Astrocyte (in vitro differentiated cells and primary cell): ENCODE results near the gene ITGB3. TPM values are rescaled to one million over a fixed set of nuclear protein-coding genes. Genes with fewer than 3 reads are reported as not detected.

Experiments used
- DNase-seq: peaks from one replicate; pipeline ENCODE4 v3.0.0-alpha.2; 2010; ENCODE audit warnings: low read depth
- FAIRE-seq: peaks from 2 replicates; lab custom pipeline; 2011; peaks lifted over from hg19 to GRCh38; lab: Jason Lieb, UNC
- H2AFZ ChIP-seq: 2 replicates; pipeline ENCODE4 v1.6.0; 2012; ENCODE audit warnings: low read depth, low read length, inconsistent platforms
- H3K27ac ChIP-seq: 2 replicates; pipeline ENCODE4 v1.5.1; 2011; ENCODE audit warnings: low read depth, low read length, inconsistent platforms
- H3K27me3 ChIP-seq: 2 replicates; pipeline ENCODE4 v1.6.0; 2011; ENCODE audit warnings: low read length, inconsistent platforms; ENCODE audit not compliant: insufficient read depth
- H3K36me3 ChIP-seq: 2 replicates; pipeline ENCODE4 v1.5.1; 2011; ENCODE audit warnings: low read length, inconsistent platforms; ENCODE audit not compliant: insufficient read depth
- H3K4me1 ChIP-seq: 2 replicates; pipeline ENCODE4 v1.5.1; 2011; ENCODE audit warnings: low read length, inconsistent platforms; ENCODE audit not compliant: insufficient read depth
- H3K4me2 ChIP-seq: 2 replicates; pipeline ENCODE4 v1.6.0; 2012; ENCODE audit warnings: low read length, inconsistent platforms
- H3K4me3 ChIP-seq: 2 replicates; pipeline ENCODE4 v1.5.1; 2011; ENCODE audit warnings: low read depth, mild to moderate bottlenecking, low read length, inconsistent platforms; ENCODE audit not compliant: insufficient read depth
- H3K79me2 ChIP-seq: 2 replicates; pipeline ENCODE4 v1.6.0; 2012; ENCODE audit warnings: mild to moderate bottlenecking, low read length, inconsistent platforms; ENCODE audit not compliant: insufficient read depth
- H3K9ac ChIP-seq: 2 replicates; pipeline ENCODE4 v1.6.0; 2012; ENCODE audit warnings: mild to moderate bottlenecking, low read length, inconsistent platforms
- H3K9me3 ChIP-seq: 2 replicates; pipeline ENCODE4 v1.5.1; 2012; ENCODE audit warnings: low read depth, mild to moderate bottlenecking, low read length, inconsistent platforms; ENCODE audit not compliant: insufficient read depth
- H4K20me1 ChIP-seq: 2 replicates; pipeline ENCODE4 v1.6.0; 2012; ENCODE audit warnings: low read length, inconsistent platforms; ENCODE audit not compliant: insufficient read depth
- H3K27ac Mint-ChIP-seq: one replicate; pipeline ENCODE4 v1.8.0; 2021; ENCODE audit warnings: mild to moderate bottlenecking, mixed read lengths; ENCODE audit not compliant: unreplicated experiment
- H3K27me3 Mint-ChIP-seq: one replicate; pipeline ENCODE4 v1.8.0; 2021; ENCODE audit warnings: low read depth, mixed read lengths; ENCODE audit not compliant: unreplicated experiment
- H3K36me3 Mint-ChIP-seq: one replicate; pipeline ENCODE4 v1.8.0; 2021; ENCODE audit warnings: low read depth, mixed read lengths; ENCODE audit not compliant: unreplicated experiment
- H3K4me1 Mint-ChIP-seq: one replicate; pipeline ENCODE4 v1.8.0; 2021; ENCODE audit warnings: low read depth, mixed read lengths; ENCODE audit not compliant: unreplicated experiment
- H3K4me3 Mint-ChIP-seq: one replicate; pipeline ENCODE4 v1.8.0; 2021; ENCODE audit warnings: mild to moderate bottlenecking, moderate library complexity, mixed read lengths; ENCODE audit not compliant: unreplicated experiment
- H3K9me3 Mint-ChIP-seq: one replicate; pipeline ENCODE4 v1.8.0; 2021; ENCODE audit warnings: mild to moderate bottlenecking, mixed read lengths; ENCODE audit not compliant: unreplicated experiment
- CTCF ChIP-seq: IDR thresholded peaks from 2 replicates; pipeline ENCODE4 v1.5.1; 2011; ENCODE audit warnings: low read depth, mild to moderate bottlenecking, inconsistent platforms, low read length, moderate library complexity; ENCODE audit not compliant: insufficient read depth
- EZH2 ChIP-seq: IDR thresholded peaks from 2 replicates; pipeline ENCODE4 v1.6.1; 2012; ENCODE audit warnings: mild to moderate bottlenecking, low read length, inconsistent platforms; ENCODE audit not compliant: insufficient read depth
- total RNA-seq: library from RNA; stranded (reverse); gene quantifications from 2 replicates; pipeline ENCODE4 v1.2.1, GENCODE V29; 2021

The ITGB3 gene
- total RNA-seq, 1 donor from 2014 or later: 44.0 TPM

DNA sequence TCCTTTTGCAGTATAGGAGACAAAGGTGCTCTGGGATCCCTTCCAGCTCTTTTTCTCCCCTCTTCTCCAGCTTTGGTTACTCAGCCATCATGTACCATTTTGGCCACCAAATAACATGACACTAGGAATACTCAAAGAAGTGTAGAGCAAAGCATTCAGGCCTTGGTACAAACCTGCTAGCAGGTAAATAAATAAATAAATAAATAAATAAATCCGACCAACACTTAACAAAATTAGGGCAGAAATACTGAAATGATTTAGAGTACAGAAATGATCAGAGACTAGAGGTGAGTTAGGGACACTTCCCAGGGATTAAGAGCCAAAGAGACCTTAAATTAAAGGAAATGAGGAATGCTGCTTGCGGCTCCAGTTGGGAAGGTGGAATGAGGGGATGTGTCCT is 17.7 kb upstream of the ITGB3 start:
- Histone ChIP-seq H3K4me3 (no peak overlapping the region), H3K27ac (no peak overlapping the region), H3K79me2 (no peaks in the 10 kb centered on the region), H4K20me1 (no peaks in the 10 kb centered on the region), H3K4me1 (peaks cover 19% of the 10 kb centered on the region), H3K9me3 (peaks cover 5% of the 10 kb centered on the region), H3K9ac (no peak overlapping the region), H3K4me2 (no peak overlapping the region), H3K36me3 (no peaks in the 10 kb centered on the region), H2AFZ (no peak overlapping the region), H3K27me3 (no peaks in the 10 kb centered on the region)
- no peak for DNase-seq
- TF ChIP-seq CTCF (no peak), EZH2 (no peak)
- Mint-ChIP-seq H3K27me3 (peaks cover 2% of the 10 kb centered on the region), H3K9me3 (no peaks in the 10 kb centered on the region), H3K36me3 (no peaks in the 10 kb centered on the region), H3K4me3 (no peak overlapping the region), H3K4me1 (peaks cover 15% of the 10 kb centered on the region), H3K27ac (no peak overlapping the region)
- FAIRE-seq: no peak

DNA sequence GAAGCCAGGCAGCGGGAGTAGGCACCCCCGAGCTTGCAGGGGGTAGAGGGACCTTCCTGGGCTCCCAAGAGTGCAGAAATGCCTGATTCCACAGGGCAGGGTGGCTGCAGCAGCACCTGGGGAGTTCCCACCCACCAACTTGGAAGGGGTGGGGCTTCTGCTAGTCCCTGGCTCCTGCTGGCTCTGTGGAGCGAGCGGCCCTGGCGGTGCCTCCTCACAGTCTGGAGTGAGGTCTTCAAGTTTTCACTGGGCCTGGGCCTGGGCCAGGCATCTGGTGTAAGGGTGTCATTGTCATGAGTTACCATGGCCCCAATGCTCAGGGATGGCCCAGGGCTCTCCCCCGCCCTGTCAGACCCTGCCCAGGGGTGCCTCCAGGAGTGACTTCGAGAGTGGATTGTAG is 15.8 kb upstream of the ITGB3 start:
- no peak overlapping the region for H3K27ac Mint-ChIP-seq
- Histone ChIP-seq H3K27me3 (no peaks in the 10 kb centered on the region), H2AFZ (no peak overlapping the region), H3K4me2 (no peak overlapping the region), H4K20me1 (no peaks in the 10 kb centered on the region), H3K4me3 (no peak overlapping the region), H3K79me2 (no peaks in the 10 kb centered on the region), H3K9me3 (peaks cover 5% of the 10 kb centered on the region), H3K27ac (no peak overlapping the region), H3K36me3 (no peaks in the 10 kb centered on the region), H3K4me1 (peaks cover 21% of the 10 kb centered on the region), H3K9ac (no peak overlapping the region)
- DNase-seq: no peak
- TF ChIP-seq CTCF (no peak), EZH2 (no peak)
- peaks cover 17% of the 10 kb centered on the region for H3K4me1 Mint-ChIP-seq
- no peaks in the 10 kb centered on the region for H3K27me3 Mint-ChIP-seq
- no peaks in the 10 kb centered on the region for H3K36me3 Mint-ChIP-seq
- no peak for FAIRE-seq
- H3K9me3 Mint-ChIP-seq: peaks cover 2% of the 10 kb centered on the region
- no peak overlapping the region for H3K4me3 Mint-ChIP-seq

DNA sequence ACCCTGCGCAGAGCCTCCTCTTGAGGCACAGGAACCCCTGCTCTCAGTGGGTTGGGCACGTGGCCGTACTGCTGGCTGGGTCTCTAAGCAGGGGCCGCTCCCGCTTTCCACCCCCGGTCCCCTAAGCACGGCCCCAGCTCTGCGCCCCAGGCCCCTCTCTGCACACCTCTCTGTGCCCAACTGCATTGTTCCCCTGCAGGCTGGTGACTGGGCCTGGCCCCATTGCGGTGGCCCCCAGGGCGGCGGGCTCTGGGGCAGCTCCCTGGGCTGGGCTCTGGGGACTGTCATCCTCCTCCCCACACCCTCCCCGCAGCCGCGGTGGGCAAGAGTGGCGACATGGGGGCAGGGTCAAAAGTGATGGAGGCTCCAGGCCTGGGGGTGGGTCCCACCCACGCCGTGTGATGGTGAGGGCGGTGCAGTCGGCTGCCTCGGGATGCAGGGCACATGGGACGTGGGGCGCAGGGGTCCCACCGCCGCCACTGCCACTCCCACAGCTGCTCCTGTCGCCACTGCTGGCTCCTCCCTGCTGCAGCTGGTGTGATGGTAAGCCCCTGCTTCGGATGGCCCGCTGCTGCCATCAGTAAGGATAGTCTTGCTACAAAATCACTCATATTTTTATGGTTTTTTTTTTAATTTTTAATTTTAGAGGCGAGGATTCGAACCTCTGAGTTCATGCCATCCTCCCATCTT is 15.2 kb upstream of the ITGB3 start:
- no peak for FAIRE-seq
- no peaks in the 10 kb centered on the region for H3K79me2 ChIP-seq
- no peak overlapping the region for H3K4me3 ChIP-seq
- no peak for DNase-seq
- peaks cover 5% of the 10 kb centered on the region for H3K9me3 ChIP-seq
- no peak overlapping the region for H3K4me3 Mint-ChIP-seq
- H3K4me1 Mint-ChIP-seq: peaks cover 17% of the 10 kb centered on the region
- H4K20me1 ChIP-seq: no peaks in the 10 kb centered on the region
- no peaks in the 10 kb centered on the region for H3K36me3 ChIP-seq
- H3K9me3 Mint-ChIP-seq: peaks cover 2% of the 10 kb centered on the region
- no peak overlapping the region for H2AFZ ChIP-seq
- no peaks in the 10 kb centered on the region for H3K27me3 Mint-ChIP-seq
- no peak overlapping the region for H3K4me2 ChIP-seq
- H3K4me1 ChIP-seq: peaks cover 21% of the 10 kb centered on the region
- H3K27me3 ChIP-seq: no peaks in the 10 kb centered on the region
- no peak for TF ChIP-seq CTCF
- no peak for TF ChIP-seq EZH2
- H3K36me3 Mint-ChIP-seq: no peaks in the 10 kb centered on the region
- H3K9ac ChIP-seq: no peak overlapping the region
- H3K27ac ChIP-seq: no peak overlapping the region
- no peak overlapping the region for H3K27ac Mint-ChIP-seq
